ENCODE data around the gene ING5.
"Not testable (repeated sequence)": the region's sequence is repeated elsewhere in the genome, so short reads cannot be mapped to it uniquely, and the experiment has no call there.

ING5 gene

DNA sequence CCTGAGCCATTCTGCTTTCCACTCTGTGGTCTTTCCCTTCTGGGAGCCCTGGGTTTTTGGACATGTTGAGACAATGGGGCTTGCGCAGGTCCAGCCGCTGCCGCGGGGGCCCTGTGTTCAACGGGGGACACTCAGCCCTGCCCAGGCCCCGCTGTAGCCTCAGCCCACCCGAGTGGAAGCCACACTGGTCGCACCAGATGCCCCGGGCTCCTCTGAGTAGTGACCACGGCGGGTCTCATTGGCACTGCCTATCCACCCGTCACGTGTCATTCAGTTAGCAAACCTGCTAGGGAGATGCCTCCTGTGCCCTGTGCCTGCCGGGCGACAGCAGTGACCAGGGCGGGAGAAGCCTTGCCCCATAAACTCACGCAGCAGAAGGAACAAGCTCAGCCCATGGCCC lies 51.7 kb downstream of the ING5 start:
- DNase-seq: peak in 1 of 10 donors; percentile 80
- intact Hi-C loops (cut with DNase I): no loop called here

DNA sequence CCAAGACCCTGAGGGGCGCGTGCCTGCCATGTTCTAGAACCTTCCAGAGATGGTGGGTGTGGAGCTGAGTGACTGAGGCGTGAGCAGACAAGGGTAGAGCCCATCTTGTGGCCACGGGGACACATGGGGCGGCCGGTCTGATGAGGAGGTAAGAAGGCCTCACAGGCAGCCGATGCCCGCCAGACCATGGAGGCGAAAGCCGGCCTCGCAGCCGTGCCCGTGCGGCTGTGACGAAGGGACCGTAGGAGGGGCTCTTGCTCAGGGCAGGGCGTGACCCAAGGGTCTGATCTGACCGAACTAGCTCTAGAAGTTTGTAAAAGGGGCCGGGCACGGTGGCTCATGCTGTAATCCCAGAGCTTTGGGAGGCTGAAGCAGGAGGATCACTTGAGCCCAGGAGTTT lies 52.2 kb downstream of the ING5 start:
- intact Hi-C loops (cut with DNase I): no loop called here
- DNase-seq: peak in 1 of 10 donors; percentile 80

GRCh38 chr2:241755166-241755565 lies 53.3 kb downstream of the ING5 start:
- DNase-seq: no peak
- intact Hi-C loops (cut with DNase I): no loop called here

- intact Hi-C loops (cut with DNase I): no loop called here
- no peak for DNase-seq
Measured at GRCh38 chr2:241755777-241756176, 53.9 kb downstream of the ING5 start.

DNA sequence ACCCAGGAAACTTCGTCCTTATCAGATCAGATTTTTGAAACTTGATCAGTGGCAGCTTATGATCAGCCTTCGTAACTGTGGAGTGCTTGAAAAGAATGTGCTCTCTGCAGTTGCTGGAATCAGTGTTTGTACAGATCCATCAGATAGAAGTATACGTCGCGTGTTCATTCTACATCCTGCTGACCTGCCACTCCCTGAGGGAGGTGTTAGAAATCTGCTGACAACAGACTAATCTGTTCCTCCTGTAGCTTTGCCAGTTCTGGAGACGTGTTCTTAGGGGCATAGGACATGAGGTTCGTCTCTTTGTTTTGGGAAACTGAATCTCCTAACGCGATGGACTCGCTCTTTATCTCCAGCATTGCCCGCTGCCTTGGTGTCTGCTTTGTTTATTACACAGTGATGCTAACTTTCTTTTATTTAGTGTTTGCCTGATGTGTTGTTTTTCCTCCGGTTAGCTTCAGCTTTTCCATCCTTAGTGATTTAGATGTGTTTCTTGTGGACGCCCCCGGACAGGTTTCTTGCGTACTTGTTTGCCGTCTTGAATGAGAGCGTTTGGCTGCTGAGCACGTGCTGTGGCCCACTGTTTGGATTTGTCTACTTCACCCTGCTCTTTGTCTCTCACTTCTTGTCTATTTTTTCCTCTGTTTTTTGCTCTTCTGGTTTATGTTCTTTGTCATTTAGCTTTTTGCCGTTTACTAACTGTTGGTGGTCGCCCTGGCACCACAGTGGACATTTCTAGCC lies 57.4 kb downstream of the ING5 start:
- DNase-seq: peak in 1 of 10 donors; percentile 30
- intact Hi-C loops (cut with DNase I): no loop called here

DNA sequence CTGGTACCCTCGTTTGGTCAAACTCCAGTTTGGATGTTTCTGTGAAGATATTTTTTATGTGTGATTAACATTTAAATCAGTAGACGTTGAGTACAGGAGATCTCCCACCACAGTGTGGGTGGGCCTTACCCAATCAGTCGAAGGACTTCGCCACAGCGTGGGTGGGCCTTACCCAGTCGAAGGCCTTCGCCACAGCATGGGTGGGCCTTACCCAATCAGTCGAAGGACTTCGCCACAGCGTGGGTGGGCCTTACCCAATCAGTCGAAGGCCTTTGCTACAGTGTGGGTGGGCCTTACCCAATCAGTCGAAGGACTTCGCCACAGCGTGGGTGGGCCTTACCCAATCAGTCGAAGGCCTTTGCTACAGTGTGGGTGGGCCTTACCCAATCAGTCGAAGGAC lies 58.1 kb downstream of the ING5 start:
- intact Hi-C loops (cut with DNase I): not testable (repeated sequence)

GRCh38 chr2:241760301-241760771 lies 58.5 kb downstream of the ING5 start:
- intact Hi-C loops (cut with DNase I): no loop called here
- DNase-seq: peak in 3 of 10 donors; percentile 27 to 49 (median 43)

More for the DNA sequence above, 58.1 kb downstream of the ING5 start:
- DNase-seq: not testable (repeated sequence)

DNA sequence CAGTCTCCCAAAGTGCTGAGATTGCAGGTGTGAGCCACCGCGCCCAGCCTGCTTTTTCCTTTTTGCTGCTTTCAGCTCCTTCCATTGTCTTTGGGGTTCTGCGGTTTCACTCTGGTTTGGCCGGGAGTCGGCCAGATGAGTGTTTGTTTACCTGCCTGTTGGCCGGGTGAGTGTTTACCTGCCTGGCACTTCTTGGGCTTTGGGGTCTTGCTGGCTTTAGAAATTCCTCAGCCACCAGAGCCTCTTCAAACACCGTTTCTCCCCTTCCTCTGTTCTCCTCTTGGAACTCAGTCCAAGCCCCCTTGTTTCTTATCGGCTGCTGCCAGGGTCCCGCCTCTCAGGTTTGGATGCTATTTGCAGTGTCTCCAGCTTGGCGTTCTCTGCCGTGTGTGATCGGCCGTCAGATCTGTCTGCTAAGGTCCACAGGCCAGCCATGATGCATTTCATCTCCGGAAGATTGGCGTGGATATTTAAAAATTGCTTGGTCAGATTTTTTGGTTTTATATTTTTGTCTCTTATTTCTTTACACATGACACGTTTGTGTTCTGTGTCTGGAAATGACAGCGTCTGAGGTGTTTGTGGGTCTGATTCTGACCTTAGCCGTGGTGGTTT lies 60.6 kb downstream of the ING5 start:
- DNase-seq: peak in 3 of 10 donors; percentile 32 to 43 (median 39)
- intact Hi-C loops (cut with DNase I): no loop called here

DNA sequence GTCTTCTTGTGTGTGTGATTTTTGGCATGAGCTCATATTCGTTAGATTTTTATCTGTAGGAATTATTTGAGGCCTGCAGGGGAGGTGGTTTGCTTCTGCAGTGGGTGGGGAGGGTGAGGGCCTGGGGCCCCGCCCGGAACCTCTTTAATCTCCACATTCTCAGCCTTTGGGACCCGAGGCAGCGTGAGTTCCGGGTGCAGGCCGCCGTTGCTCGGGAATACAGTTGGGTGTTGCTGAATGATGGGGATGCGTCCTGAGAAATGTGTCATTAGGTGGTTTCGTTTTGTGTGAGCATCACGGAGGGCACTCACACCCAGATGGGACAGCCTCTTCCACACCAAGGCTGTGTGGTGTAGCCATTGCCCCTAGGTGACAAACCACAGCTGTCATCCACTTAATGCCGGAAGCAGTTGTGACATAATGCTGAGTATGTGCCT lies 61.1 kb downstream of the ING5 start:
- intact Hi-C loops (cut with DNase I): no loop called here
- peak in 2 of 10 donors; percentile 42 to 73 for DNase-seq

DNA sequence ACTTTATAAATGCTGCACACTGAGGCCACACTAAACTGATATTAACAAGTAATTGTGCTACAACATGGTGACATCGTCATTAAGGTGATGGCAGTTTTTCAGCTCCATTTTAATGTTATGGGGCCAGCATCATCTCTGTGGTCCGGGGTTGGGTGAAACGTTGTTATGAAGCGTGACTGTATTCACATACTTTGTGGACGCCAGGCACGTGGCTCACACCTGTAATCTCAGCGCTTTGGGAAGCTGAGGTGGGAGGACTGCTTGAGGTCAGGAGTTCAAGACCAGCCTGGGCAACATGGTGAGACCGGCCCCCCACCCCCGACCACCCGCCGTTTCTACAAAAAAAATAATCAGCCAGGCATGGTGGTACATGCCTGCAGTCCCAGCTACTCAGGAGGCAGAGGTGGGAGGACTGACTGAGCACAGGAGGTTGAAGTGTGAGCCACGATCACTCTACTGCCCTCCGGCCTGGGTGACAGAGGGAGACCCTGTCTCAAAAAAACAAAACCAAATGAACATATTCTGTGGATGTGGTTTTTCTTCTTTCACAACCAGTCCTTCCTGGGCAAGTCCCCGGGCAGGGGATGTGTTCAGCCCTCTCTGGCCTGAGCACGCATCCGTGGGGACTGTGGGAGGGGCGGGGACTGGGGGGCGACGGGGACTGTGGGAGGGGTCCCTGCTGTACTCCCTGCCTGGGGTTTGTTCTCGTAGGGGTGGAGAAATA lies 61.9 kb downstream of the ING5 start:
- peak in 3 of 10 donors; percentile 5 to 31 (median 29) for DNase-seq
- intact Hi-C loops (cut with DNase I): no loop called here

GRCh38 chr2:241764275-241765241 lies 62.7 kb downstream of the ING5 start:
- peak in 3 of 10 donors; percentile 7 to 79 (median 76) for DNase-seq
- intact Hi-C loops (cut with DNase I): no loop called here

GRCh38 chr2:241767464-241768250 lies 65.8 kb downstream of the ING5 start:
- intact Hi-C loops (cut with DNase I): no loop called here
- peak in 2 of 10 donors; percentile 80 for DNase-seq

GRCh38 chr2:241768251-241768711 lies 66.4 kb downstream of the ING5 start:
- DNase-seq: peak in 2 of 10 donors; percentile 70 to 77
- intact Hi-C loops (cut with DNase I): no loop called here

- peak in 2 of 10 donors; percentile 50 to 67 for DNase-seq
- intact Hi-C loops (cut with DNase I): no loop called here
Measured at GRCh38 chr2:241768850-241769249, 67.0 kb downstream of the ING5 start.

DNA sequence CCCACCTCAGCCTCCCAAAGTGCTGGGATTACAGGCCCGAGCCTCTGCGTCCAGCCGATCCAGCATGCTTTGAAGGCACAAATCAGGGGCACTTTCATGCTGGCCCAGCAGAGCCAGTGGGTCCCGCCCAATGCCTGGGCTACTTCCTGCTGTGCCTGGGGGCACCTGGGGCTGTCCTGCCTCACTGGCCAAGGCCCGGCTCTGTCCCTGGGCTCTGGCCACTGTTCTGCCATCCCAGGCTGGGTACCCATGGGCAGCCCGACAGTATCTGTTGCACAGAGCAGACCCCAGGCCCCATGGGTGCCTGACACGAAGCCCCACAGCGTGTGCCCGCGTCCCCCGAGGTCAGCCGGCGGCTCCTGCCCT lies 68.0 kb downstream of the ING5 start:
- DNase-seq: peak in 1 of 10 donors; percentile 80
- intact Hi-C loops (cut with DNase I): no loop called here

DNA sequence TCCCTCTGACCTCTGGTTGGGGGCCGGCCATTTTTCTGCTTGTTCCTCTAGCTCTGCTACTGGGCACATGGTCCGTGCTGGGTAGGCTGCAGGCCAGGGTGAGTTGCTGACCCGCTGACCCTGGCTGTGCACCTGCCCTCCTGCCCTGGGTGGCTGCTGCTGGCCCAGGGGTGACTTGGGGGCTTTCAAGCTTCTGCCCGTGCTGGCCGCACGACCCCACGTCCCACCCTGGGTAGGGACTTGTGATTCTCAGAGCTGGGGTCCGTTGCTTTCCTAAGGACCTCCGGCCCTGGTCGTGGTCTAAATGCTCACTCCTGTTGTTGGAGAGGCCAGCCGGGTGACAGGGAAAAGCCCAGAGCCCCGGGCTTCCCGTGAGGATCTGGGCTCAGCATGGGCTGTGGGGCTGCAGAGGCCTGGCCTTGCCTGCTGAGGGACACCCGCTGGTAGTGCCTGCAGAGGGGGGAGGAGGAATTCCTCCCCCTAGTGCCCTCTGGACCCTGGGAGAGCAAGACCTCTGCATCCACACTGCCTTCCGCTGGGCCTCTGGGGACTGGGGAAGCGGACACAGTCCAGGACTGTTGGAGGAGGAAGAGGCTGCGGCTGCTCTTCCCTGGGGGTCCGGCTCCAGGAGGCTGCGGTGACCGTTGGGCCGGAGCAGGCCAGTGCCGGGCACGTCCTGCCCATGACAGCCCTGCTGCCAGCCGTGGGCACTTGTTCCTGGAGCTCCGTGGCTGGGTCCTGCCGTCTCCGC lies 68.5 kb downstream of the ING5 start:
- peak in 2 of 10 donors; percentile 49 to 81 for DNase-seq
- intact Hi-C loops (cut with DNase I): no loop called here

DNA sequence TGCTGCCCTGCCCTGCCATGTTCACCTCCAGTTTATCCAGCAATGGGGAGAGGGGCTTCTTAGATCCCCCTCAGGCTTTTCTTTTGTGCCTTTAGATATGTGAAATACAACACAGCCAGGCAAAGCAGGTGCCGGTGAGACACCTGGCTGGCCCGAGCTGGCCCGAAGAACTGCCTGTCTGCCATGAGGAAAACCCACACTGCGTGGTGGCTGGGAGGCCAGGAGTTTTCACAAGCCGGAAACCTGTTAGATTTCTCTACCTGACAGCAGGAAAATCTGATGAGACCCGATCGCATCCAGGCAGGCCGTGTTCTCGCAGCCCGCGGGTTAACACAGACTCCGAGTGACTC lies 69.1 kb downstream of the ING5 start:
- DNase-seq: no peak
- intact Hi-C loops (cut with DNase I): no loop called here

GRCh38 chr2:241771286-241772062 lies 69.6 kb downstream of the ING5 start:
- DNase-seq: peak in 2 of 10 donors; percentile 81 to 83
- intact Hi-C loops (cut with DNase I): no loop called here
